Measurements from ENCODE around the gene SEBOX.

Gene SEBOX

DNA sequence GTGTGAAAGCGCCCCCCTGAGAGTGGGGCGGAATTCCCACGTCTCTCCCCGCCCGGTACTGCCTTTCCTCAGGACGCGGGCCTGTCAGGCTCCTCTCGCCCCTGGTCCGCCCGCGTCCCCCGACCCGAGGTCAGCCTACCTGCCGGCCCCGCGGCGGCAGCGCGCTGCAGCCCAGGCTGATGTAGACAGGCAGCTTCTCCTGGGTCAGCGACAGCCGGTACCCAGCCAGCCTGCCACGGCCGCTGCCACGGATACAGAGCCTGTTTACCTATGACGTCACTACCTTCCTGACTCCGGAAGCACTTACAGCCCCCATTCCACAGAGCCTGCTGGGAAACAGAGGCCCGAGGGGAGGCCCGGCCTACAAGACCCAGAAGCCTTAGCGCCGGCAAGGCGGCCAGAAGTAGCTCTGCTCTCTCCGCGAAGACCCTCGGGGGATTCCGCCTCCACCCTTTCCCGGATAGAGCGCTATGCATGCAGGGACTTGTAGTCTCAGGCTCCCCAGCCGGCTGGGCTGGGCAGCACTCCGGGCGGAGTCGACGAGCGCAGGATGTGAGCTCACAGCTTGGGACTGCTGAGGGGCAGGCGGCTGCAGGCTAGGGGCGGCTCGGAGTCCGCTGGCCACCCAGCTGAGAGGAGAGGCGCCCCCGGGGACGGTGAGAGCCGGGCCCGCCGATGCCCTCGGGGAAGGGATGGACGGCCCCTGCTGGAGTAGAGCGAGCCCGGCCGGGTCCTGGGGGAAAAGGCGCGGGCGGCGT is 29.6 kb downstream of the SEBOX start, which contains the start of the genes IFT20 and TNFAIP1:
TSS of gene IFT20 (minus strand) at position 272 of the 758 bp plus-strand sequence. CDS start 3,487 bp downstream, outside the sequence.
TSS of gene TNFAIP1 (plus strand) at position 561 of the 758 bp plus-strand sequence. CDS start 3,761 bp downstream, outside the sequence.
- Histone ChIP-seq H3K4me3 (ENCODE audit: low read depth, low read length) (peak within 1 kb of the TSS; percentile 87), H3K36me3 (ENCODE audit: control insufficient read depth in 2 of 2, insufficient read depth in 1 of 2, low read length in 2 of 2) (peaks cover 0 to 33% of the 10 kb centered on the region in 2 experiments; a peak in 1 of 3 replicates), H3K27ac (ENCODE audit: extremely low read depth, low read depth, low read length) (peak within 1 kb of the TSS; percentile 62), H3K9me3 (ENCODE audit: control insufficient read depth, insufficient read depth, low read depth, low read length) (no peaks in the 10 kb centered on the region), H3K4me1 (ENCODE audit: control insufficient read depth, insufficient read depth, low read length) (peaks cover 14% of the 10 kb centered on the region)
- ChIA-PET CTCF (interaction anchor here (0.5 to 2.3 kb wide), 14 partner anchors 9 to 690 kb away, joined by 3 to 15 read pairs (median 4); partner anchors contain the start of gene POLDIP2), POLR2A (interaction anchor here (0.5 to 3.1 kb wide), 40 partner anchors 10 to 616 kb away, joined by 3 to 122 read pairs (median 4); partner anchors contain the start of genes ALDOC, LYRM9, NLK and PHF12)
- TF ChIP-seq ZBTB8A (tag by site-specific recombination; IDR thresholded peaks at IDR 0.05) (peak; percentile 87), PATZ1 (tag by site-specific recombination; IDR thresholded peaks at IDR 0.05) (peak; percentile 65), ZBTB21 (tag by site-specific recombination; IDR thresholded peaks at IDR 0.05) (peak; percentile 100), PBX3 (CRISPR knock-in tag; IDR thresholded peaks at IDR 0.05) (0 out of 2 replicates have a peak, but pooled peaks have one; percentile 28), RBAK (tag by site-specific recombination; IDR thresholded peaks at IDR 0.05) (no peak), ZNF394 (tag by site-specific recombination; IDR thresholded peaks at IDR 0.05; ENCODE audit: borderline replicate concordance) (peak; percentile 87), ZNF501 (tag by site-specific recombination; IDR thresholded peaks at IDR 0.05) (peak; percentile 71), ZNF266 (tag by site-specific recombination; IDR thresholded peaks at IDR 0.05; ENCODE audit: low read depth) (no peak), ZBTB44 (tag by site-specific recombination; IDR thresholded peaks at IDR 0.05) (peak; percentile 53; the same call in 1 of the 2 replicates), ZNF2 (tag by site-specific recombination; IDR thresholded peaks at IDR 0.05) (peak; percentile 77; the same call in 1 of the 2 replicates), YY2 (tag by site-specific recombination; IDR thresholded peaks at IDR 0.05) (peak; percentile 98), ZBTB17 (tag by site-specific recombination; IDR thresholded peaks at IDR 0.05) (peak; percentile 98), ZSCAN5A (tag by site-specific recombination; IDR thresholded peaks at IDR 0.05) (peak; percentile 82), TRIM28 (IDR thresholded peaks at IDR 0.05; ENCODE audit: borderline replicate concordance, low read length) (peak; percentile 45; the same call in 1 of the 2 replicates), ZXDB (tag by site-specific recombination; IDR thresholded peaks at IDR 0.05) (peak; percentile 65), TSHZ1 (tag by site-specific recombination; IDR thresholded peaks at IDR 0.05; ENCODE audit: borderline replicate concordance) (0 out of 2 replicates have a peak, but pooled peaks have one; percentile 57), BCL11B (tag by site-specific recombination; IDR thresholded peaks at IDR 0.05; ENCODE audit: low read depth) (no peak), ZNF157 (tag by site-specific recombination; IDR thresholded peaks at IDR 0.05) (no peak), IKZF3 (tag by site-specific recombination; IDR thresholded peaks at IDR 0.05) (peak; percentile 42; the same call in 1 of the 2 replicates), REPIN1 (tag by site-specific recombination; IDR thresholded peaks at IDR 0.05; ENCODE audit: low read depth) (no peak), ZBTB7A (tag by site-specific recombination; IDR thresholded peaks at IDR 0.05; ENCODE audit: low read depth) (peak; percentile 47; the same call in 1 of the 2 replicates)
- TF ChIP-seq, protein P1, sequence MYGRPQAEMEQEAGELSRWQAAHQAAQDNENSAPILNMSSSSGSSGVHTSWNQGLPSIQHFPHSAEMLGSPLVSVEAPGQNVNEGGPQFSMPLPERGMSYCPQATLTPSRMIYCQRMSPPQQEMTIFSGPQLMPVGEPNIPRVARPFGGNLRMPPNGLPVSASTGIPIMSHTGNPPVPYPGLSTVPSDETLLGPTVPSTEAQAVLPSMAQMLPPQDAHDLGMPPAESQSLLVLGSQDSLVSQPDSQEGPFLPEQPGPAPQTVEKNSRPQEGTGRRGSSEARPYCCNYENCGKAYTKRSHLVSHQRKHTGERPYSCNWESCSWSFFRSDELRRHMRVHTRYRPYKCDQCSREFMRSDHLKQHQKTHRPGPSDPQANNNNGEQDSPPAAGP (tag by site-specific recombination; IDR thresholded peaks at IDR 0.05): peak; percentile 90
- TF ChIP-seq, protein P2, sequence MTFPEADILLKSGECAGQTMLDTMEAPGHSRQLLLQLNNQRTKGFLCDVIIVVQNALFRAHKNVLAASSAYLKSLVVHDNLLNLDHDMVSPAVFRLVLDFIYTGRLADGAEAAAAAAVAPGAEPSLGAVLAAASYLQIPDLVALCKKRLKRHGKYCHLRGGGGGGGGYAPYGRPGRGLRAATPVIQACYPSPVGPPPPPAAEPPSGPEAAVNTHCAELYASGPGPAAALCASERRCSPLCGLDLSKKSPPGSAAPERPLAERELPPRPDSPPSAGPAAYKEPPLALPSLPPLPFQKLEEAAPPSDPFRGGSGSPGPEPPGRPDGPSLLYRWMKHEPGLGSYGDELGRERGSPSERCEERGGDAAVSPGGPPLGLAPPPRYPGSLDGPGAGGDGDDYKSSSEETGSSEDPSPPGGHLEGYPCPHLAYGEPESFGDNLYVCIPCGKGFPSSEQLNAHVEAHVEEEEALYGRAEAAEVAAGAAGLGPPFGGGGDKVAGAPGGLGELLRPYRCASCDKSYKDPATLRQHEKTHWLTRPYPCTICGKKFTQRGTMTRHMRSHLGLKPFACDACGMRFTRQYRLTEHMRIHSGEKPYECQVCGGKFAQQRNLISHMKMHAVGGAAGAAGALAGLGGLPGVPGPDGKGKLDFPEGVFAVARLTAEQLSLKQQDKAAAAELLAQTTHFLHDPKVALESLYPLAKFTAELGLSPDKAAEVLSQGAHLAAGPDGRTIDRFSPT (tag by site-specific recombination; IDR thresholded peaks at IDR 0.05): 0 out of 2 replicates have a peak, but pooled peaks have one; percentile 23

All from HEK293 (cell line).